ENCODE measurements around the gene RAPGEF6. TPM values are rescaled to one million over a fixed set of nuclear protein-coding genes. Genes with fewer than 3 reads are reported as not detected.

The RAPGEF6 gene
- total and polyA plus RNA-seq, 9 of the 15 experiments (the other 6 are each of a cell fraction or from before 2014, with no cell fraction given), result 2.7 to 23.4 (median 12.7) TPM

DNA sequence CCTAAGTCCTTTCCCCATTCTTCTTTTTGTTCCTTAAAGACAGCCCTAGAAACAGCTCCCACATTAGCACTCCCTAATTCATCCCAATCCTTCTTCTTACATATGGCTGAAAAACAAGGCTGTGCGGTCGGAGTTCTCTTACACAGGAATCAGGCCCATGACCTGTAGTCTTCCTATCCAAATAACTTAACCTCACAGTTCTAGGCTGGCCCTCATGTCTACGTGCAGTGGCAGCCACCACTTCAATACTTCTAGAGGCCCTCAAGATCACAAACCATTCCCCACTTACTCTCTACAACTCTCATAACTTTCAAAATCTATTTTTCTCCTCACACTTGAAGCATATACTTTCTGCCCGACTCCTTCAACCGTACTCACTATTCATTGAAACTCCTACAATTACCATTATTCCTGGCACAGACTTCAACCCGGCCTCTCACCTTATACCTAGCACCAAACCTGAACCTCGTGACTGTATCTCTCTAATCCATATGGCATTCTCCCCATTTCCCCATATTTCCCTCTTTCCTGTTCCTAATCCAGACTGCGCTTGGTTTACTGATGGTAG is 59.3 kb downstream of the RAPGEF6 start (continued):
- TF ChIP-seq NR4A1 (CRISPR knock-in tag; IDR thresholded peaks at IDR 0.05), result no peak
- TF ChIP-seq NR4A1 (tag; IDR thresholded peaks at IDR 0.05), result no peak
- no peak for TF ChIP-seq ZNF780A (CRISPR knock-in tag; IDR thresholded peaks at IDR 0.05)
- TF ChIP-seq NFYB (IDR thresholded peaks at IDR 0.05; ENCODE audit: extremely low read depth, insufficient read length), result no peak
- TF ChIP-seq PHF20 (IDR thresholded peaks at IDR 0.05; ENCODE audit: partially characterized antibody), result no peak
- no peak for TF ChIP-seq SMARCA5 (IDR thresholded peaks at IDR 0.05)
- no peak for TF ChIP-seq PHTF2 (CRISPR knock-in tag; IDR thresholded peaks at IDR 0.05)
- no peak for TF ChIP-seq JUNB (CRISPR knock-in tag; conservative IDR thresholded peaks at IDR 0.05)
- no peak for TF ChIP-seq BMI1 (IDR thresholded peaks at IDR 0.05; ENCODE audit: low read length)

DNA sequence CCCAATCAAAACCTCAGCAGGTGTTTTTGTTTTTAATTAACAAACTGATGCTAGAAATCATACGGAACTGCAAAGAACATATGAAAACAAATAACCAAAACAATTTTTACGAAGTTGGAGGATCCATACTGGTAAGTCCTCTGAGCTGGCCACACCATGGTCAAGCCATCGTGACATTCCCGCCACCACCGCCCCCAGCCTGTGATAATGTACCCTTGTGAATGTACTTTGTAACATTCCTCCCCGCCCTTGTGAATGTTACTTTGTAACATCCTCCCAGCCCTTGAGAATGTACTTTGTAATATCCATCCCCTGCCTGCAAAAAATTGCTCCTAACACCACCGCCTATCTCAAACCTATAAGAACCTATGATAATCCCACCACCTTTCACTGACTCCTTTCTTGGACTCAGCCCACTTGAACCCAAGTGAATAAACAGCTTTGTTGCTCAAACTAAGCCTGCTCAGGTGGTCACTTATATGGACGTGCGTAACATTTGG is 63.3 kb downstream of the RAPGEF6 start:
- Histone ChIP-seq H3K27me3 (ENCODE audit: control insufficient read depth in 2 of 2, insufficient read depth in 2 of 2, low read length in 2 of 2) (no peaks in the 10 kb centered on the region), H3K4me2 (ENCODE audit: insufficient read depth, low read length) (no peak overlapping the region), H3K9me3 (replicated peaks; ENCODE audit: control insufficient read depth, insufficient read depth, low read depth, low read length) (peaks cover 3% of the 10 kb centered on the region; the same call in 1 of the 2 replicates), H4K20me1 (replicated peaks; ENCODE audit: control insufficient read depth, insufficient read depth, low read length) (no peaks in the 10 kb centered on the region), H3K79me2 (ENCODE audit: control insufficient read depth, insufficient read depth, low read length) (peaks cover 26% of the 10 kb centered on the region; the same call in 2 of the 3 replicates), H3K9ac (ENCODE audit: insufficient read depth in 1 of 2, low read depth in 2 of 2, low read length in 2 of 2) (no peak overlapping the region), H2AFZ (ENCODE audit: low read depth, low read length) (no peak overlapping the region), H3K4me1 (replicated peaks in 1 of 2; ENCODE audit: control insufficient read depth in 2 of 2, insufficient read depth in 2 of 2, low read length in 2 of 2) (peaks cover 0 to 3% of the 10 kb centered on the region in 2 experiments; a peak in 1 of 5 replicates), H3K9me1 (ENCODE audit: control insufficient read depth, insufficient read depth, low read length) (no peaks in the 10 kb centered on the region), H3K36me3 (ENCODE audit: control insufficient read depth, insufficient read depth, low read length) (peaks cover 3% of the 10 kb centered on the region; the same call in 2 of the 3 replicates), H3K4me3 (no peak overlapping the region), H3K27ac (ENCODE audit: extremely low read depth, low read depth, low read length) (no peak overlapping the region)
- intact Hi-C loops (cut with micrococcal nuclease), result no loop called here
- no peak for ATAC-seq
- TF ChIP-seq CBX5 (IDR thresholded peaks at IDR 0.05; ENCODE audit: borderline replicate concordance, low read depth), result peak; percentile 59; the same call in 1 of the 2 replicates
- peak; percentile 68; the same call in 1 of the 2 replicates for TF ChIP-seq TRIM28 (IDR thresholded peaks at IDR 0.05)
- TF ChIP-seq ZNF3 (CRISPR knock-in tag; IDR thresholded peaks at IDR 0.05), result no peak
- no peak for TF ChIP-seq FOXA1 (IDR thresholded peaks at IDR 0.05; ENCODE audit: borderline replicate concordance)
- peak; percentile 100 for TF ChIP-seq ZNF57 (CRISPR knock-in tag; IDR thresholded peaks at IDR 0.05)
- FAIRE-seq, result no peak
- 93% methylated on average over 9 of the region's 9 CpGs for WGBS (ENCODE audit: insufficient coverage, low coverage, missing lambda C conversion rate)
- in situ Hi-C loops (cut with MboI), result no loop called here
- no TSS peak for BruUV-seq (replicated peaks)
- ChIA-PET POLR2A (no interaction called here), CTCF (ENCODE audit: low intra/inter-chr PET ratio) (no interaction called here)
- DNase-seq (ENCODE audit: extremely low read depth in 1 of 4, low spot score in 3 of 4), result no peak

Data from K562 (cell line).